Measurements from ENCODE around the gene FAM200B.

FAM200B gene

GRCh38 chr4:15691346-15692135, 9.9 kb downstream of the FAM200B start:
- no peak for TF ChIP-seq RAD21 (IDR thresholded peaks at IDR 0.05; ENCODE audit: low read depth)
- TF ChIP-seq REST (IDR thresholded peaks at IDR 0.05; ENCODE audit: low read depth): no peak
- TF ChIP-seq TAF1 (IDR thresholded peaks at IDR 0.05; ENCODE audit: low read depth): no peak
- no peak for TF ChIP-seq CREB1 (IDR thresholded peaks at IDR 0.05; ENCODE audit: low read depth)
- no peak for TF ChIP-seq TCF12 (IDR thresholded peaks at IDR 0.05; ENCODE audit: low read depth)
- TF ChIP-seq EP300 (IDR thresholded peaks at IDR 0.05; ENCODE audit: borderline replicate concordance): no peak
- TF ChIP-seq, protein P1, sequence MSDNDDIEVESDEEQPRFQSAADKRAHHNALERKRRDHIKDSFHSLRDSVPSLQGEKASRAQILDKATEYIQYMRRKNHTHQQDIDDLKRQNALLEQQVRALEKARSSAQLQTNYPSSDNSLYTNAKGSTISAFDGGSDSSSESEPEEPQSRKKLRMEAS (IDR thresholded peaks at IDR 0.05): no peak
- TF ChIP-seq TEAD4 (IDR thresholded peaks at IDR 0.05): no peak
- no peak for TF ChIP-seq YY1 (IDR thresholded peaks at IDR 0.05; ENCODE audit: low read depth)
- TF ChIP-seq FOXM1 (IDR thresholded peaks at IDR 0.05; ENCODE audit: borderline replicate concordance, low read depth): no peak
- no peak for TF ChIP-seq USF1 (IDR thresholded peaks at IDR 0.05)
- TF ChIP-seq EGR1 (IDR thresholded peaks at IDR 0.05): no peak
- TF ChIP-seq NFIC (IDR thresholded peaks at IDR 0.05): no peak
- no peak for TF ChIP-seq ZBTB7A (IDR thresholded peaks at IDR 0.05; ENCODE audit: low read depth)
- TF ChIP-seq CEBPB (IDR thresholded peaks at IDR 0.05): no peak

DNA sequence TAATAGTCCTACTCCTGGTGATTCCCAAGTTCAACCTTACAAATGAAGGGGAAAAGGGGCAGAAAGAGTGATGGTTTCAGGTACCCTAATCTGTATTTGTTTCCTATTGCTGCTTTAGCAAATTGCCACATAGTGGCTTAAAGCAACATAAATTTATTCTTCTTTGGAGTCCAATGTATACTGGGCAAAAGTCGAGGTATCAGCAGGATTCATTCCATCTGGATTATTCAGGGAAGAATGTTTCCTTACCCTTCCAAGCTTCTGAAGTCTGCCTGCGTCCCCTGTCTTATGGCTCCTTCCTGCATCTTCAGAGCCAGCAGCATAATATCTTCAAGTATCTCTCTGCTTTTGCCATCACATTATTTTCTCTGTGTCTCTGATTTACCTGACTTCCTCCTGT, 11.0 kb downstream of the FAM200B start:
- TF ChIP-seq EGR1 (IDR thresholded peaks at IDR 0.05): no peak
- TF ChIP-seq CREB1 (IDR thresholded peaks at IDR 0.05; ENCODE audit: low read depth): no peak
- no peak for TF ChIP-seq REST (IDR thresholded peaks at IDR 0.05; ENCODE audit: low read depth)
- TF ChIP-seq FOXM1 (IDR thresholded peaks at IDR 0.05; ENCODE audit: borderline replicate concordance, low read depth): no peak
- no peak for TF ChIP-seq RAD21 (IDR thresholded peaks at IDR 0.05; ENCODE audit: low read depth)
- TF ChIP-seq TCF12 (IDR thresholded peaks at IDR 0.05; ENCODE audit: low read depth): no peak
- TF ChIP-seq TAF1 (IDR thresholded peaks at IDR 0.05; ENCODE audit: low read depth): no peak
- TF ChIP-seq YY1 (IDR thresholded peaks at IDR 0.05; ENCODE audit: low read depth): no peak
- TF ChIP-seq EP300 (IDR thresholded peaks at IDR 0.05; ENCODE audit: borderline replicate concordance): no peak

DNA sequence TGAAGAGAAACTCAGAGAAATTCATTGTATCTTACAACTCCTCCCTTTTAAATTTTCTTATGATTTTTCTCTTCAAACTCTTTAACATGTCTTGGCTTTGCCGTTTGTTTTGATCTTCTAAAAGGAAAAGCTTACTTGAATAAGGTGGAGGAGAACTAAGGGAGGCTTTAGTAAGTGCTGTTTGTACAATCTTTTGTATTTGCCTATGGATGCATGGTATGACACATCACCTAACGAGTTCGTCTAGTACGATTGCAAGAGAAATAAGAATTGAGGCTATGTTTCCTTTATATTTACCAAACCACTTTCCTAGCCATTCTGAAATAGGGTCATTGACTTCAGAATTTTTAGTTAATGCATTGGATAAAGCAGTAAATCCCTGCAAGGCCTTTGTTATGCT, 12.8 kb downstream of the FAM200B start:
- TF ChIP-seq EP300 (IDR thresholded peaks at IDR 0.05; ENCODE audit: borderline replicate concordance): peak; percentile 29; the same call in 1 of the 2 replicates
- 0 out of 2 replicates have a peak, but pooled peaks have one; percentile 8 for TF ChIP-seq CEBPB (IDR thresholded peaks at IDR 0.05)
- no peak; the same call in 1 of the 2 replicates for TF ChIP-seq FOXM1 (IDR thresholded peaks at IDR 0.05; ENCODE audit: borderline replicate concordance, low read depth)
- no peak for TF ChIP-seq TAF1 (IDR thresholded peaks at IDR 0.05; ENCODE audit: low read depth)
- TF ChIP-seq ZBTB7A (IDR thresholded peaks at IDR 0.05; ENCODE audit: low read depth): no peak
- TF ChIP-seq USF1 (IDR thresholded peaks at IDR 0.05): no peak
- TF ChIP-seq EGR1 (IDR thresholded peaks at IDR 0.05): no peak
- TF ChIP-seq, protein P1 (IDR thresholded peaks at IDR 0.05): no peak
- TF ChIP-seq YY1 (IDR thresholded peaks at IDR 0.05; ENCODE audit: low read depth): no peak
- TF ChIP-seq CREB1 (IDR thresholded peaks at IDR 0.05; ENCODE audit: low read depth): no peak
- TF ChIP-seq NFIC (IDR thresholded peaks at IDR 0.05): no peak

GRCh38 chr4:15695240-15695699, 13.6 kb downstream of the FAM200B start:
- TF ChIP-seq CREB1 (IDR thresholded peaks at IDR 0.05; ENCODE audit: low read depth) (no peak), TEAD4 (IDR thresholded peaks at IDR 0.05) (peak; percentile 81), REST (IDR thresholded peaks at IDR 0.05; ENCODE audit: low read depth) (no peak), ZBTB7A (IDR thresholded peaks at IDR 0.05; ENCODE audit: low read depth) (0 out of 2 replicates have a peak, but pooled peaks have one; percentile 33), RAD21 (IDR thresholded peaks at IDR 0.05; ENCODE audit: low read depth) (no peak), YY1 (IDR thresholded peaks at IDR 0.05; ENCODE audit: low read depth) (no peak), TAF1 (IDR thresholded peaks at IDR 0.05; ENCODE audit: low read depth) (no peak), TCF12 (IDR thresholded peaks at IDR 0.05; ENCODE audit: low read depth) (peak; percentile 76), USF1 (IDR thresholded peaks at IDR 0.05) (no peak), NFIC (IDR thresholded peaks at IDR 0.05) (peak; percentile 68), EP300 (IDR thresholded peaks at IDR 0.05; ENCODE audit: borderline replicate concordance) (peak; percentile 68; the same call in 1 of the 2 replicates), EGR1 (IDR thresholded peaks at IDR 0.05) (no peak), CEBPB (IDR thresholded peaks at IDR 0.05) (no peak), FOXM1 (IDR thresholded peaks at IDR 0.05; ENCODE audit: borderline replicate concordance, low read depth) (no peak)
- TF ChIP-seq, protein P1 (IDR thresholded peaks at IDR 0.05): no peak
